8988T (cell line): Measurements from ENCODE around the gene PPP1R15B.

Experiments
- DNase-seq: peaks from one replicate; pipeline ENCODE4 v3.0.0; 2011

PPP1R15B gene

GRCh38 chr1:204361781-204362180, 49.8 kb downstream of the PPP1R15B start:
- DNase-seq = no peak

DNA sequence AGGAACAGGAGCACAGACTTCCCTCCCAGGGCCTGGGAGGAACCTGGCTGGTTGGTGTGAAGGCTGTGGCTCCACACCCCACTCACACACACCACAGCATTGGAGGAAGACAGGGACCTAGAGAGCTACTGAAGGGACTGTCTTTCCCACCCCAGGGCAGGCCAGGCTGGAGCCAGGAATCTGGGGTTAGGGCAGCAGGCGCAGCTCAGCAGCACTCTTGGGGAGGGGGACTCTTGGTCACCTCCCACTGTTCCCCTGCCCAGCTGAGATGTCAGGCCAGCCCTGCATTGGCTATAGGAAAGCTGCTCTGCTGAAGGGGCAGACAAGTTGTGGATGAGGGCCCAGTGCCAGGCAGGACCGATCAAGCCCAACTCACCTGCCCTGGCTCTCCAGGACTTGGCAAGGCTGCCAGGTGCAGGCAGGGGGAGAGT, 50.3 kb downstream of the PPP1R15B start:
- DNase-seq = no peak

GRCh38 chr1:204360314-204360713, 51.3 kb downstream of the PPP1R15B start:
- DNase-seq = no peak

DNA sequence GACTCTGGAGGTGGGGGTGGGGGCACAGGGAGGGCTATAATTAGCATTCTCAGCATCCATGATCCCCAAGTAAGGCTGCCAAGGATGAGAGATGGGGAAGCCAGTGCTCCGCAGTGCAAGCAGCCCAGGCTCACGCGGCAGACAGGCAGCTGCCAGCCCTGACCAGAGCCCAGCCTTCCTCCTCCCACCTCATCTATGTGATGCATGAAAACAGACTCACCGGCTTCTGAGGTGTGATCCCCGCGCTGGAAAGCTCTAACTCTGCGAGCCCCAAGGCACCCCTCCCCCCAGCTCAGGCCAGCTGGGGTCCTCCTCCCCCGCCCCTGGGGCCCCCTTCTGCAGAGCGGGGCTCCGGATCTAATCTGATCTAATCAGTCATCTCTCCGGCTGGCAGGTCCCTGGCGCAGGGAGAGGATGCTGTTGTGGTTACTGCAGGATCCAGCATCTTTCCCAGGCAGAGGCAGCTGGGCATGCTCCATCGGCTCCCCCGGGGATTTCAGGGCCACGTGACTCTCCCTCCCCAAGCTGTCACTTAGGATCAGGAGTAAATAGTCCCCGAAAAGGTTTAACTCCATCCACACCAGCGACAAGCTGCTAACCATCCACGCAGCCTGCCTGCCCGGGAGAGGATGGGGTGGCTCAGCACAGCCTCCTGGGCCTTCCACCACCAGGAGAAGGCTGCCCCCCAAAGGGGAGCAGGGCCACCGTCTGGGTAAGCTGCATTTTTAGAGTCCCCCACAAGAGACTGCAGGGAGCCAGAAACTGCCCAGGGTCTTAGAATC, 52.0 kb downstream of the PPP1R15B start, which contains the start of gene PLEKHA6:
TSS of gene PLEKHA6 (minus strand) at position 456 of the 782 bp plus-strand sequence. CDS start 86,202 bp downstream, outside the sequence.
- no peak for DNase-seq

- no peak for DNase-seq
Observed at GRCh38 chr1:204359131-204359473, 52.5 kb downstream of the PPP1R15B start.

DNA sequence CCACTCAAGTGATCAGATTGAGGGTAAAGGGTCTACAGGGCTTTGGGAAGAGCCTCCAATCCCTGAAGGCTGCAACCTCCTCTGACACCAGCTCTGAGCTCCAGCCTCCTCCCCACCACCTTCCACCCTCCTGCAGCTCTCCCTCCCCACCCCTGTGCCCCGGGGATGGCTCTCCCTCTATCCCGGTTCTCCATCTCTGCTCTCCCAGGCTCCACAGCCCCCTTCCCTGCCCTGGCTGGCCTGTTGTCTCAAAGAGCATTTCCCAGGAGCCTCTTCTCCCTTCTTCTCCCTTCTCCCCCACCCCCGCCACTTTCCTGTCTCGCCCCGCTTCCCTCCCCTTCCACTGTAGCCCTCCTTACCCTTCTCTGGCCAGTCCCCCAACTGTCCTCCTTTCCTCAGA, 53.0 kb downstream of the PPP1R15B start:
- DNase-seq = no peak

GRCh38 chr1:204357551-204358490, 53.8 kb downstream of the PPP1R15B start:
- DNase-seq = no peak

DNA sequence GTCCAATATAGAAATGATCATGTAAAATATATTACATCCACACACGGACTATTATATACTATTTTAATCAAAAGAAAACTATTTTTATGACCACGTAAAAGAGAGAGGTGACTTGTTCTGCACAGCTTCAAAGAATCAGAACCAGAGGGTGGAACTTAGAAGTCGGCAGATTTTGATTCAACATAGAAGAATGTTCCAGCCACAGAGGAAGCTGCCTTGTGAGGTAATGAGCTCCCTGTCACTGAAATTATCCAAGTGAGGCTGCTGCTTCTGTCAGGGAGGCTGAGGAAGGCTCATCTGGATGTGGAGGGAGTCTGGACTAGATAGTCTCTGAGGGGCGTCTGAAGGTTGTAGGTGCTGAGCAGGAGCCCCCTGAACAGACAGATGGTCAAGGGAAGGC, 54.6 kb downstream of the PPP1R15B start:
- no peak for DNase-seq

DNA sequence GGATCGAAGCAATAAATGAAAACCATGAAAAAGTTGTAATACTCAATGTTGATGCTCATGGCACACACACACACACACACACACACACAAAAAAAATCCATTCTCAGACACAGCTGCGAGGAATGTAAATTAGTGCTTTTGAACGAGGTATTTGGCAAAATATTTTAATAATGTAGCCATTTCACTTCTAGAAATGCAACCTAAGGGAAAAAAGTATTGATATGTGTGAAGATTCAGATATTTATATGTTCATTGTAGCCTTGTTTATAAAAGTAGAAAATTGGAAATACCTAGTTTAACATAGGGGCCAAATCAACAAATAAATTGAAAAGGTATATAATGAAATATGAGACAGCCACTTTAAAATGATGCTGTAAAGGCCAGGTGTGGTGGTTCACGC, 55.7 kb downstream of the PPP1R15B start:
- no peak for DNase-seq

DNA sequence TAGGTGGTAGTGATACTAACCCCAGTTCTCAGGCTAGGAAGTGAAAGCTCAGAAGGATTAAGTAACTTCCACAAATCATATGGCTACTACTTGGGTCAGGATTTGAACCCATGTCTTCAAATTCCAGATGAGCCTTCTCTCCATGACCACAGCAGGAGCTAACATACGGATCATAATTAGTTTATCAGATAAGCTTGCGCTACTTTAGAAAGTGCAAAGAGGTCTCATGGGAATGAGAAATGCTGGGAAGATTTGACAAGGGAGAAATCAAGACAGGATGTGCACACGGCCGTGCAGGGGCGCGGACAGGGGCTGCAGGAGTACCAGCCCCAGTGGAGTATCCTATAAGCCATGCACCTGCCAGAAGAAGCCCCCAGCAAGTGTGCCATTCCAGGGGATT, 57.0 kb downstream of the PPP1R15B start:
- no peak for DNase-seq
